Hepatocyte (in vitro differentiated cells): Measurements from ENCODE around the gene MAGEA9. TPM values are rescaled to one million over a fixed set of nuclear protein-coding genes. Genes with fewer than 3 reads are reported as not detected.

Experiments
- DNase-seq: peaks from one replicate; pipeline ENCODE4 v3.0.0-alpha.2; 2016; ENCODE audit warnings: low spot score
- H2AFZ ChIP-seq: fragments of 200-600 bp; sonication (generic); 2 replicates; pipeline ENCODE4 v1.6.0; 2016; ENCODE audit warnings: antibody characterized with exemption, mild to moderate bottlenecking
- H3K27ac ChIP-seq: fragments of 200-600 bp; sonication (generic); 2 replicates; pipeline ENCODE4 v1.5.1; 2016; ENCODE audit warnings: mild to moderate bottlenecking
- H3K27me3 ChIP-seq: fragments of 200-600 bp; sonication (generic); 2 replicates; pipeline ENCODE4 v1.6.1; 2016
- H3K36me3 ChIP-seq: fragments of 200-600 bp; sonication (generic); replicated peaks from 2 replicates; pipeline ENCODE4 v1.5.1; 2016; ENCODE audit warnings: low read depth; ENCODE audit not compliant: insufficient read depth
- H3K4me1 ChIP-seq: fragments of 200-600 bp; sonication (generic); 2 replicates; pipeline ENCODE4 v1.5.1; 2016; ENCODE audit warnings: mild to moderate bottlenecking, moderate library complexity; ENCODE audit not compliant: insufficient read depth
- H3K4me2 ChIP-seq: fragments of 200-600 bp; sonication (generic); 2 replicates; pipeline ENCODE4 v1.6.0; 2016
- H3K4me3 ChIP-seq: fragments of 200-600 bp; sonication (generic); 2 replicates; pipeline ENCODE4 v1.5.1; 2016; ENCODE audit warnings: mild to moderate bottlenecking
- H3K79me2 ChIP-seq: fragments of 200-600 bp; sonication (generic); 2 replicates; pipeline ENCODE4 v1.6.0; 2017; ENCODE audit warnings: mild to moderate bottlenecking
- H3K9me2 ChIP-seq: fragments of 200-600 bp; sonication (generic); replicated peaks from 2 replicates; pipeline ENCODE4 v1.6.0; 2017; ENCODE audit warnings: mild to moderate bottlenecking; ENCODE audit not compliant: insufficient read depth
- H3K9me3 ChIP-seq: fragments of 200-600 bp; sonication (generic); 2 replicates; pipeline ENCODE4 v1.5.1; 2016; ENCODE audit warnings: low read depth, mild to moderate bottlenecking
- H4K20me1 ChIP-seq: fragments of 200-600 bp; sonication (generic); 2 replicates; pipeline ENCODE4 v1.6.0; 2016; ENCODE audit warnings: mild to moderate bottlenecking; ENCODE audit not compliant: insufficient read depth, poor library complexity, severe bottlenecking
- CTCF ChIP-seq: fragments of 200-600 bp; sonication (generic); IDR thresholded peaks from 2 replicates; pipeline ENCODE4 v1.5.1; 2016; ENCODE audit warnings: antibody characterized with exemption, mild to moderate bottlenecking; ENCODE audit not compliant: poor library complexity
- EZH2 ChIP-seq: fragments of 200-600 bp; sonication (generic); IDR thresholded peaks from 2 replicates; pipeline ENCODE4 v1.6.1; 2016; ENCODE audit warnings: antibody characterized with exemption, mild to moderate bottlenecking, borderline replicate concordance
- EZH2phosphoT487 ChIP-seq: fragments of 200-600 bp; sonication (generic); IDR thresholded peaks from one replicate; pipeline ENCODE4 v1.6.1; 2018; ENCODE audit warnings: antibody characterized with exemption, mild to moderate bottlenecking, low read depth, moderate library complexity; ENCODE audit not compliant: unreplicated experiment, severe bottlenecking
- WGBS: methylation state at CpG from one replicate; pipeline ENCODE4 v1.1.6; 2016; ENCODE audit warnings: low lambda C conversion rate; ENCODE audit errors: missing lambda C conversion rate; 5-methylcytosine and 5-hydroxymethylcytosine counted together
- polyA plus RNA-seq: library from polyadenylated mRNA; unstranded; fragments of >200 nt; fragmentation: Nextera tagmentation; extraction: Ambion mirVana; gene quantifications from 2 replicates; pipeline ENCODE4 v1.2.1, GENCODE V29; 2016
- total RNA-seq: library from RNA; depleted of rRNA; stranded (reverse); fragments of >200 nt; gene quantifications from 2 replicates; pipeline ENCODE4 v1.2.3, GENCODE V29; 2014

Gene MAGEA9
- total and polyA plus RNA-seq, 2 experiments from 2014 or later: not detected

GRCh38 chrX:149799938-149800337 lies 18.2 kb downstream of the MAGEA9 start:
- H3K27me3 ChIP-seq: no peaks in the 10 kb centered on the region
- no peak for DNase-seq
- H3K9me2 ChIP-seq: no peaks in the 10 kb centered on the region
- no peaks in the 10 kb centered on the region for H3K36me3 ChIP-seq
- H2AFZ ChIP-seq: no peak overlapping the region
- no peaks in the 10 kb centered on the region for H3K4me1 ChIP-seq
- no peak for TF ChIP-seq EZH2phosphoT487
- no peak overlapping the region for H3K27ac ChIP-seq
- H3K4me3 ChIP-seq: no peak overlapping the region
- no peak overlapping the region for H3K4me2 ChIP-seq
- peaks cover 5% of the 10 kb centered on the region for H3K9me3 ChIP-seq
- no peaks in the 10 kb centered on the region for H4K20me1 ChIP-seq
- no peaks in the 10 kb centered on the region for H3K79me2 ChIP-seq
- WGBS: 70% methylated on average over 3 of the region's 3 CpGs

- no peak for DNase-seq
- H3K4me2 ChIP-seq: no peak overlapping the region
- no peaks in the 10 kb centered on the region for H4K20me1 ChIP-seq
- no peak overlapping the region for H2AFZ ChIP-seq
- no peak overlapping the region for H3K27ac ChIP-seq
- H3K4me1 ChIP-seq: no peaks in the 10 kb centered on the region
- WGBS: 82% methylated on average over 10 of the region's 10 CpGs
- no peaks in the 10 kb centered on the region for H3K79me2 ChIP-seq
- TF ChIP-seq CTCF (no peak), EZH2phosphoT487 (no peak), EZH2 (no peak)
- no peaks in the 10 kb centered on the region for H3K27me3 ChIP-seq
- no peaks in the 10 kb centered on the region for H3K36me3 ChIP-seq
- H3K9me3 ChIP-seq: peaks cover 5% of the 10 kb centered on the region
- H3K4me3 ChIP-seq: no peak overlapping the region
- no peaks in the 10 kb centered on the region for H3K9me2 ChIP-seq
Observed at GRCh38 chrX:149803458-149804062, 21.8 kb downstream of the MAGEA9 start.

- Histone ChIP-seq H2AFZ (no peak overlapping the region), H3K27me3 (no peaks in the 10 kb centered on the region), H3K36me3 (no peaks in the 10 kb centered on the region), H3K9me3 (peaks cover 5% of the 10 kb centered on the region), H3K4me1 (no peaks in the 10 kb centered on the region), H3K4me3 (no peak overlapping the region), H4K20me1 (no peaks in the 10 kb centered on the region), H3K4me2 (no peak overlapping the region), H3K9me2 (no peaks in the 10 kb centered on the region), H3K79me2 (no peaks in the 10 kb centered on the region), H3K27ac (no peak overlapping the region)
- no peak for DNase-seq
- WGBS: 72% methylated on average over 6 of the region's 6 CpGs
- TF ChIP-seq EZH2phosphoT487: no peak
- no peak for TF ChIP-seq CTCF
- TF ChIP-seq EZH2: no peak
Observed at GRCh38 chrX:149804102-149804501, 22.4 kb downstream of the MAGEA9 start.

GRCh38 chrX:149807747-149808458 lies 26.2 kb downstream of the MAGEA9 start:
- no peaks in the 10 kb centered on the region for H3K79me2 ChIP-seq
- no peak overlapping the region for H3K27ac ChIP-seq
- no peak for DNase-seq
- H3K4me1 ChIP-seq: no peaks in the 10 kb centered on the region
- no peak overlapping the region for H2AFZ ChIP-seq
- no peak overlapping the region for H3K4me2 ChIP-seq
- no peaks in the 10 kb centered on the region for H3K36me3 ChIP-seq
- H4K20me1 ChIP-seq: no peaks in the 10 kb centered on the region
- no peak for TF ChIP-seq EZH2phosphoT487
- TF ChIP-seq CTCF: no peak
- no peak for TF ChIP-seq EZH2
- no peaks in the 10 kb centered on the region for H3K9me3 ChIP-seq
- 95% methylated on average over 12 of the region's 12 CpGs for WGBS
- no peaks in the 10 kb centered on the region for H3K27me3 ChIP-seq
- no peaks in the 10 kb centered on the region for H3K9me2 ChIP-seq
- no peak overlapping the region for H3K4me3 ChIP-seq
